Adrenal gland (tissue), 12 donors: ENCODE measurements around the gene GRIN1. TPM values are rescaled to one million over a fixed set of nuclear protein-coding genes. Genes with fewer than 3 reads are reported as not detected.
A peak's percentile ranks its signal among the peaks of the same experiment; 100 is the strongest.

ENCODE experiments used
- DNase-seq, 7 donors: peaks; one replicate each; pipeline ENCODE4 v3.0.0-alpha.2; 2019 to 2020
- H3K27ac ChIP-seq, 5 donors: fragments of 200-600 bp; sonication (generic) in 4 of 5; 1 replicate in 3 of 5; 2 replicates in 2 of 5; pipeline versions ENCODE4 v1.5.1 to v1.8.0; 2016 to 2020; ENCODE audit warnings: mild to moderate bottlenecking in 1 of 5
- H3K27me3 ChIP-seq: fragments of 200-600 bp; 2 replicates; pipeline ENCODE4 v1.8.0; 2021
- H3K36me3 ChIP-seq, 2 donors: fragments of 200-600 bp; replicated peaks in 1 of 2; 1 replicate in 1 of 2; 2 replicates in 1 of 2; pipeline versions ENCODE4 v1.5.1 to v1.8.0; 2018 to 2022
- H3K4me1 ChIP-seq, 2 donors: fragments of 200-600 bp; replicated peaks in 1 of 2; 1 replicate in 1 of 2; 2 replicates in 1 of 2; pipeline versions ENCODE4 v1.5.1 to v1.8.0; 2018 to 2021
- H3K4me3 ChIP-seq, 4 donors: fragments of 200-600 bp; sonication (generic) in 3 of 4; one replicate each; pipeline ENCODE4 v1.5.1; 2016 to 2018
- H3K9me3 ChIP-seq, 3 donors: fragments of 200-600 bp; sonication (generic) in 1 of 3; replicated peaks in 1 of 3; 1 replicate in 2 of 3; 2 replicates in 1 of 3; pipeline versions ENCODE4 v1.5.1 to v1.8.0; 2016 to 2021
- CTCF ChIP-seq, 6 experiments: fragments of 450-650 bp in 4 of 6; fragments of 200-600 bp in 2 of 6; sonication (generic) in 1 of 6; IDR thresholded peaks; 1 replicate in 5 of 6; 2 replicates in 1 of 6; pipeline versions ENCODE4 v1.5.1 to v1.8.0; 2016 to 2021; ENCODE audit warnings: antibody characterized with exemption in 6 of 6, mild to moderate bottlenecking in 2 of 6, moderate library complexity in 1 of 6
- POLR2A ChIP-seq, 2 donors: fragments of 450-650 bp; IDR thresholded peaks; one replicate each; pipeline ENCODE4 v1.6.1; 2017; ENCODE audit warnings: antibody characterized with exemption in 2 of 2, mild to moderate bottlenecking in 2 of 2, moderate library complexity in 1 of 2
- WGBS, 4 donors: extraction: QIAGEN DNeasy Blood & Tissue Kit in 2 of 4; methylation state at CpG; one replicate each; pipeline versions ENCODE4 v1.1.5 to v1.1.7; 2013 to 2017; 5-methylcytosine and 5-hydroxymethylcytosine counted together
- intact Hi-C, 2 donors: fragments of 100-400 bp; cut with DNase I; formaldehyde crosslinking; loops; one replicate each; pipeline versions ENCODE4 v1.14.1 to v1.15.0; 2022 to 2023
- polyA plus RNA-seq, 3 donors: library from polyadenylated mRNA; stranded (reverse); fragments of 200-250 nt in 2 of 3; fragments of 350-450 nt in 1 of 3; fragmentation: Illumina TruSeq in 1 of 3; extraction: RNeasy Lipid Tissue Mini Kit (QIAGEN cat#74804) in 1 of 3; gene quantifications; one replicate each; pipeline ENCODE4 v1.2.3, GENCODE V29; 2013 to 2014
- total RNA-seq, 9 donors: library from RNA; depleted of rRNA in 4 of 9; stranded (reverse); fragments of >200 nt in 4 of 9; fragments of 120-200 nt in 1 of 9; fragmentation: NEBNext Ultra II Directional in 1 of 9; extraction: Animal tissue kit (Norgen Biotek cat#: 25700) in 1 of 9; gene quantifications; one replicate each; pipeline versions ENCODE4 v1.1.0 to v1.2.4, GENCODE V29; 2013 to 2023
- donor health status: healthy with polysubstance abuse.
- donor health status: Bipolar disorder and iron deficiency.
- donor health status: DM: yes; HTN: yes; CAD: no.
- donor health status: DM: no; HTN: no; CAD: no.
- donor health status: DM: no; HTN: no; CAD: no.
- donor health status: DM: yes; HTN: yes; CAD: no.

GRIN1 gene
- total and polyA plus RNA-seq, 12 donors: 0.04 to 0.28 (median 0.10) TPM; not detected in 5

GRCh38 chr9:137178201-137178938 is 39.4 kb downstream of the GRIN1 start:
- H3K4me1 ChIP-seq: peaks cover 8 to 10% of the 10 kb centered on the region in 2 donors
- peak in 6 of 7 donors; percentile 64 to 78 (median 69) for DNase-seq
- TF ChIP-seq POLR2A (IDR thresholded peaks at IDR 0.05): no peak
- H3K27me3 ChIP-seq: no peaks in the 10 kb centered on the region
- no peaks in the 10 kb centered on the region for H3K9me3 ChIP-seq
- H3K27ac ChIP-seq: peak overlapping the region in 4 of 5 donors; percentile 5 to 81 (median 42)
- WGBS, 4 donors: 69 to 85% (median 73%) methylated on average over 9 to 23 of the region's 23 CpGs
- no peak overlapping the region for H3K4me3 ChIP-seq
- H3K36me3 ChIP-seq: peaks cover 0 to 41% of the 10 kb centered on the region in 2 donors
- intact Hi-C loops: no loop called here

- Histone ChIP-seq H3K36me3 (peaks cover 0 to 48% of the 10 kb centered on the region in 2 donors), H3K4me1 (peaks cover 8 to 10% of the 10 kb centered on the region in 2 donors), H3K27me3 (no peaks in the 10 kb centered on the region), H3K4me3 (no peak overlapping the region), H3K9me3 (no peaks in the 10 kb centered on the region), H3K27ac (peak overlapping the region in 2 of 5 donors; percentile 70 to 81)
- WGBS, 4 donors: 89 to 93% (median 91%) methylated on average over 8 to 19 of the region's 19 CpGs
- TF ChIP-seq POLR2A (IDR thresholded peaks at IDR 0.05) (no peak), CTCF (IDR thresholded peaks at IDR 0.05) (no peak)
- no peak for DNase-seq
- intact Hi-C loops: no loop called here
These were observed 40.1 kb downstream of the GRIN1 start for GRCh38 chr9:137178939-137179630.

GRCh38 chr9:137179761-137180160 is 40.8 kb downstream of the GRIN1 start:
- Histone ChIP-seq H3K27me3 (no peaks in the 10 kb centered on the region), H3K4me1 (peaks cover 8 to 10% of the 10 kb centered on the region in 2 donors), H3K9me3 (no peaks in the 10 kb centered on the region), H3K27ac (no peak overlapping the region), H3K36me3 (peaks cover 0 to 50% of the 10 kb centered on the region in 2 donors), H3K4me3 (no peak overlapping the region)
- 92 to 98% (median 95%) methylated on average over 10 to 17 of the region's 17 CpGs for WGBS, 4 donors
- intact Hi-C loops: no loop called here
- no peak for TF ChIP-seq POLR2A (IDR thresholded peaks at IDR 0.05)
- no peak for TF ChIP-seq CTCF (IDR thresholded peaks at IDR 0.05)
- no peak for DNase-seq

DNA sequence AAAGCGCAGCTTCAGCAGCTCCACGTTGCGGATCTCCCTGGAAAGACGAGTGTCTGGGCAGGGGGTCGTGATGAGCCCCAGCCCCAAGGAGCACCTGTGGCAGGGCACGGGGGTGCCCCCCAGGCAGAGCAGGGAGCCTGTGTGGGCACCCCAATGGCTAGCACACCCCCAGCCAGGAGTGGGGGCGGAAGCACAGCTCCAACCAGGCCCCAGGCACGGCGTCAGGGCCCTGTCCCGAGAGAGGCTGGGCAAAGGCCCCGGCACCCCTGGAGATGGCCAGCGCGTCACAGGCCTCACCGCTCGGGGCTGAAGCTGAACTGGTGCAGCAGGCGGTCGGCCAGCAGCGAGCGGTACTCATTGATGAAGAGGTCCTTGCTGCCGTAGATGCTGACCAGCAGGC is 41.5 kb downstream of the GRIN1 start:
- intact Hi-C loops: no loop called here
- WGBS, 4 donors: 93 to 95% (median 94%) methylated on average over 4 to 20 of the region's 20 CpGs
- Histone ChIP-seq H3K27me3 (no peaks in the 10 kb centered on the region), H3K4me3 (no peak overlapping the region), H3K9me3 (no peaks in the 10 kb centered on the region), H3K4me1 (peaks cover 8 to 10% of the 10 kb centered on the region in 2 donors), H3K36me3 (peaks cover 0 to 57% of the 10 kb centered on the region in 2 donors), H3K27ac (no peak overlapping the region)
- DNase-seq: no peak
- no peak for TF ChIP-seq POLR2A (IDR thresholded peaks at IDR 0.05)
- no peak for TF ChIP-seq CTCF (IDR thresholded peaks at IDR 0.05)
